ENCODE data around the gene SAMD7. TPM values are rescaled to one million over a fixed set of nuclear protein-coding genes. Genes with fewer than 3 reads are reported as not detected.
A peak's percentile ranks its signal among the peaks of the same experiment; 100 is the strongest.

The SAMD7 gene
- total and polyA plus RNA-seq, 8 donors = 0.06 to 0.08 TPM; not detected in 6

GRCh38 chr3:169879013-169879557, 32.3 kb upstream of the SAMD7 start:
- ATAC-seq = no peak
- Histone ChIP-seq H3K27me3 (no peaks in the 10 kb centered on the region), H3K4me1 (no peaks in the 10 kb centered on the region), H3K9me3 (no peaks in the 10 kb centered on the region), H3K27ac (no peak overlapping the region), H3K4me3 (no peak overlapping the region), H3K36me3 (no peaks in the 10 kb centered on the region)
- intact Hi-C loops (cut with DNase I) = no loop called here
- no peak for DNase-seq
- TF ChIP-seq CTCF (IDR thresholded peaks at IDR 0.05) = no peak

GRCh38 chr3:169879845-169880575, 31.4 kb upstream of the SAMD7 start:
- DNase-seq (no peak), ATAC-seq (no peak)
- H3K36me3 ChIP-seq = no peaks in the 10 kb centered on the region
- no peaks in the 10 kb centered on the region for H3K9me3 ChIP-seq
- H3K4me3 ChIP-seq = no peak overlapping the region
- no peaks in the 10 kb centered on the region for H3K27me3 ChIP-seq
- H3K4me1 ChIP-seq = no peaks in the 10 kb centered on the region
- H3K27ac ChIP-seq = no peak overlapping the region
- intact Hi-C loops (cut with DNase I) = no loop called here
- no peak for TF ChIP-seq CTCF (IDR thresholded peaks at IDR 0.05)

- no peak for ATAC-seq
- DNase-seq = no peak
- H3K4me1 ChIP-seq = no peaks in the 10 kb centered on the region
These were observed 30.7 kb upstream of the SAMD7 start for GRCh38 chr3:169880576-169881250.

GRCh38 chr3:169886671-169887070, 24.7 kb upstream of the SAMD7 start:
- no peaks in the 10 kb centered on the region for H3K9me3 ChIP-seq
- no peaks in the 10 kb centered on the region for H3K4me1 ChIP-seq
- intact Hi-C loops (cut with DNase I) = no loop called here
- no peaks in the 10 kb centered on the region for H3K27me3 ChIP-seq
- no peaks in the 10 kb centered on the region for H3K36me3 ChIP-seq
- ATAC-seq = peak; percentile 91
- peak in 3 of 4 donors; percentile 45 to 69 (median 67) for DNase-seq
- no peak overlapping the region for H3K4me3 ChIP-seq
- no peak for TF ChIP-seq CTCF (IDR thresholded peaks at IDR 0.05)
- H3K27ac ChIP-seq = no peak overlapping the region

More at GRCh38 chr3:169880576-169881250, 30.7 kb upstream of the SAMD7 start:
- intact Hi-C loops (cut with DNase I) = no loop called here
- Histone ChIP-seq H3K27ac (no peak overlapping the region), H3K27me3 (no peaks in the 10 kb centered on the region), H3K4me3 (no peak overlapping the region), H3K9me3 (no peaks in the 10 kb centered on the region), H3K36me3 (no peaks in the 10 kb centered on the region)
- no peak for TF ChIP-seq CTCF (IDR thresholded peaks at IDR 0.05)

- H3K4me1 ChIP-seq = no peaks in the 10 kb centered on the region
- H3K27me3 ChIP-seq = no peaks in the 10 kb centered on the region
- intact Hi-C loops (cut with DNase I) = no loop called here
- H3K9me3 ChIP-seq = no peaks in the 10 kb centered on the region
- TF ChIP-seq CTCF (IDR thresholded peaks at IDR 0.05) = no peak
- no peak for DNase-seq
- no peak overlapping the region for H3K4me3 ChIP-seq
- H3K36me3 ChIP-seq = no peaks in the 10 kb centered on the region
- H3K27ac ChIP-seq = no peak overlapping the region
- no peak for ATAC-seq
These were observed 19.5 kb upstream of the SAMD7 start for GRCh38 chr3:169891886-169892285.
